ENCODE measurements around the gene STMN3.
"Not testable (repeated sequence)": the region's sequence is repeated elsewhere in the genome, so short reads cannot be mapped to it uniquely, and the experiment has no call there.

Gene STMN3

DNA sequence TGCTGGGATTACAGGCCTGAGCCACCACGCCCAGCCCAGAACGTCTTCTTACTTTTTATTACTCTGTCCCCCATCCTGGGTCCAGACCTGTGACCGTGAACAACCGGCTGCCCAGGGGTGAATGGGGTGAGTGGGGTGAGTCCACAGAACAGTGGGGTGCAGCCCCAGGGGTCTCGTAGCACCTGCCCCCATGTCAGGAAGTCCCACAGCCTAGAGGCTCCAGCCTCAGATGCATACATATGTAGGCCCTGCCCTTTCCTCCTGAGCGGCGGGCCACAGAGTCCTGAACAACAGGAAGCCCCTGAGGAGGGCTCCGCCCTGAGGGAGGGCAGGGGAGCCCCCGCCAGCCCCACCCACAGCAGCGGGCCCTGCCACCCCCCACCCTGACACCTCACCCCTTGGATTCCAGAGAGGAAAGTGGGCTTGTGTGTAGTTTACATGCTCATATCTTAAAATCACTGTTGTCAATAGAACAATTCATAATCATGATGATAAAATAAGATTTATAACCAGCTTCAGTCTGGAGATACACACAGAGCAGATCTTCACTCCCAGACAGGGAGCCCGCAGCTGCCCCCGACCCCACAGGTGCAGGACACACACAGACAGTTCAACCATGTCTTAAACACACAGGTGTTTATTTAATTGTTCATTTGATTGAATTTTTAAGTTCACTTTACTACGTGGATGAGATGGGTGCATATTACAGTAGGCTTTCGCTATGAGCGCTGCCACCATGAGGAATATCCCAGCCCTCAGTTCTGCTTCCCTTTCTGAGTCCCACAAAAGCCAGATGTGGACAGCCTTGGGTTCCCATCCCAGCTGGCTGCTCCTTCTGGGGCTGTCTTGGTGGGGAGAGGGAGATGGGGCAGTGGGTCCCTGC lies 13.9 kb downstream of the STMN3 start:
- DNase-seq (ENCODE audit: low read depth in 1 of 2, low spot score in 1 of 2), result peak in 1 of 2 donors; percentile 64

DNA sequence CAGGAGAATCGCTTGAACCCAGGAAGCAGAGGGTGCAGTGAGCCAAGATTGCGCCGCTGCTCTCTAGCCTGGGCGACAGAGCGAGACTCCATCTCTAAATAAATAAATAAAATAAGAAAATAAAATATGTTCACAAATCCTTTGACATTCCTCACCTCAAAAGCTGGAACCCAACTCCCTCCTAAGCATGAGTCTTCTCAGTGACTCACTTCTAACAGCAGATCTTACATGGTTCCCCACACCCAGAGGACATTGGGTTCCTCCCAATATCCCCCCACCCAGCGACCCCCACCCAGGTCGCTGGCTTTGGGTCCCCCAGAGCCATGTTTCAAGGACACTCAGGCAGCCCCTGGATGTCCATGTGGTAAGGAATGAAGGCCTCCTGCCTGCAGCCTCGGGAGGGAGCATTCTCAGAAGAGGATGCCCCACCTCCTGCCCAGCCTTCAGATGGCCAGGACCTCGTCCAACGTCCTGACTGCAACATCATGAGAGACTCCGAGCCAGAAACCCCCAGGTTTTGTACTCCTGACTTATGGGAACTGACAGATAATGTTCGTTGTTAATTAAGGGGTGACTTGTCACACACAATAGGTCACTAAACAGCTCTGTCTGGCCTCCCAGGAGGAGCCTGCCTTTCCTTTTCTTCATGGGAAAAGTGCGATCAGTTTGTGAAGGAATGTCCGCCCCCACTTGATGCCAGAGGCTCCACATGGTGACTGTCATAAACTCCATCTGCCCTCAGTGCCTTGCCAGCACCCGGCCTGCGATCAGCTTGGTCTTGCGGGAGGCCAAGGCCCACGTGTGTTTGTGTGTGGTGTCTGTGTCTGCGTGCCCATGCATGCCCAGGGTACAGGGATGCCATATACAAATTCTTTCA lies 16.2 kb downstream of the STMN3 start:
- no peak for DNase-seq (ENCODE audit: low read depth in 1 of 2, low spot score in 1 of 2)

DNA sequence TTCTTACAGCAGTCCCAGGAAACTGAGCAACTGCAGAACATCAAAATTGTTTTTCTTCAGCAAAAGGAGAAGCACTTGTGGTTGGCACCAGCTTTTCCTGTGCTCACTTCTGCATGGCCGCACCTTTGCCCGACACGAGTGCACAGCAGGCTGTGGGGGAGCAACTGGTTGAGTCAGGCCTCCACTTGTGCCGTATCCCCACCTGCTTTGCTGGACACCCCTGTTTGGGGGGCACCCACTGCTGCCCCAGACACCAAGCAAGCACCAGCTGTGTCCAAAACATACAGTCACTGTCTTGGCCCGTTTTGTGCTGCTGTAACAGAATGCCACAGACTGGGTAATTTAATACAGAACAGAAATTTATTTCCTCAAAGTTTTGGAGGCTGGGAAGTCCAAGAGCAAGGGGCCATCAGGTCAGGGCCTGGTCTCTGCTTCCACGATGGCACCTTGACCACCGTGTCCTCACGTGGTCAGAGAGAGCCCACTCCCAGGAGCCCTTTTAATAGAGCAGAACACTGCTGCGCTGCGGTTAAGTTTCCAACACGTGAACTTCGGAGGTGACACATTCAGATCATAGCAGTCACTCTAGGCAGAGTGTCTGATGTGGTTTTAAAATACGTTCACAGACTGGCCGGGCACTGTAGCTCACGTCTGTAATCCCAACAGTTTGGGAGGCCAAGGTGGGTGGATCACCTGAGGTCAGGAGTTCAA lies 17.6 kb downstream of the STMN3 start:
- peak in 1 of 2 donors; percentile 57 for DNase-seq (ENCODE audit: low read depth in 1 of 2, low spot score in 1 of 2)

DNA sequence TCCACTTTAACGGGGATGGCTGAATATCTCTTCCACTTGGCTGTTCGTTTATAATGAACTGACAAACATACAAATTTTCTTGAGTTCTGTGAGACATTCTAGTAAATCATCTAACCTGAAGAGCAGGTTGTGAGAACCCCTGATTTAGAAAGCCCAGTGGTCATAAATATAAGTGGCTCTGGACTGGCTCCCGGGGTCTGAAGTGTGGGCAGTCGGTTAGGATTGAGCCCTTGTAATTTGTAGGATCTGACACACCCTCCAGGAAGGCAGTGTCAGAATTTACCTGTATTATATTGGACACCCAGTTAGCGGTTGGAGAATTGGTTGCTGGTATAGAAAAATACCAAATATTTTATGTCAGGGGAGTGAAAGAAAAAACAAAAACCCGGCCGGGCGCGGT lies 19.5 kb downstream of the STMN3 start:
- DNase-seq (ENCODE audit: low read depth in 1 of 2, low spot score in 1 of 2), result no peak

DNA sequence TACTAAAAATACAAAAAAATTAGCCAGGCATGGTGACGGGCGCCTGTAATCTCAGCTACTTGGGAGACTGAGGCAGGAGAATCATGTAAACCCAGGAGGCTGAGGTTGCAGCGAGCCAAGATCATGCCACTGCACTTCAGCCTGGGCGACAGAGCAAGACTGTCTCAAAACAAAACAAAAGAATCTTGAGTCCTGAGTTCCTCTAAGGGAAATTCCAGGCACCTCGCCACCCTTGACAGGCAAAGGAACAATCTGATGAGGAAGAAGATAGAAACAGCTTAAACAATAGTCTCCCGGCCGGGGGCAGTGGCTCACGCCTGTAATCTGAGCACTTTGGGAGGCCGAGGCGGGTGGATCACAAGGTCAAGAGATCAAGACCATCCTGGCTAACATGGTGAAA lies 21.8 kb downstream of the STMN3 start:
- DNase-seq (ENCODE audit: low read depth in 1 of 2, low spot score in 1 of 2), result not testable (repeated sequence)

DNA sequence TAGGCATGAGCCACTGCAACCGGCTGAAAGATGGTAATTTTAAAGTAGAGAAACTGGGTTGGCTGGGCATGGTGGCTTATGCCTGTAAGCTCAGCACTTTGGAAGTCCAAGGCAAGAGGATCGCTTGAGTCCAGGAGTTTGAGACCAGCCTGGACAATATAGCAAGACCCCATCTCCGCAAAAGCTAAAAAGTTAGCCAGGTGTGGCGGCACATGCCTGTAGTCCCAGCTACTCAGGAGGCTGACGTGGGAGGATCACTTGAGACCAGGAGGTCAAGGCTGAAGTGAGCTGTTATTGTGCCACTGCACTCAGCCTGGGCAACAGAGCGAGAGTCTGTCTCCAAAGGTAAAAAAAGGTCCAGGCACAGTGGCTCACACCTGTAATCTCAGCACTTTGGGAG lies 22.3 kb downstream of the STMN3 start:
- not testable (repeated sequence) for DNase-seq (ENCODE audit: low read depth in 1 of 2, low spot score in 1 of 2)

DNA sequence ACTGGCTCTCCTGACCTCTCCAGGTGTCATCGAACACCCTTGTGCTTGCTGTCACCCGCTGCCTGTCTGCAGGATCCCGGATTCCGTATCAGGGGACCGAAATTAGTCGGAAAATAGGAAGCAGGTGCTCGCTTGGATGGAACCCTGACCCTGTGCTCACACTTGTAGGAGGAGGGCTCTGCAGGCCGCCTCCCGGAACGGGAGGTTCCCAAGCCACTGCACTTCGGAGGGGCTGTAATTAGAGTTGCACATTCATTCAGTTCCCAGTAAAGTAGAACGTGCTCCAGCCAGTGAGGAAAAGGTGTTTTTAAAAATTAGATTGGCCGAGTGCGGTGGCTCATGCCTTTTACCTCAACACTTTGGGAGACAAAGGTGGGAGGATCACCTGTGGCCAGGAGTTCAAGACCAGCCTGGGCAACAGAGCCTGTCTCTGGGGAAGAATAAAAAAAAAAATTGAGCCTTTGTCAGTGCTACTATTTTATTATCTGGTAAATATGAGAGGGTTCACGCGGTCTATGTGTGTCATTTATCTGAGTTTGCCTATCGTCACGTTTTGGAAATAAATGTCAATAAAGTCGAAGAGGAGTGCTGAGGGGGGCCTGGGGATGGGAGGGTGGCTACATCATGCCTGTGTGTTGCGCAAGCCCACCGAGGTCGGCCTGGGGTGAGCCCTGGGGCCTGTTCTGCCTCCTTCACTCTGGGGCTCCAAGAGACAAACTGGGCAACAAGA lies 24.8 kb downstream of the STMN3 start:
- DNase-seq (ENCODE audit: low read depth in 1 of 2, low spot score in 1 of 2), result peak in 1 of 2 donors; percentile 40

DNA sequence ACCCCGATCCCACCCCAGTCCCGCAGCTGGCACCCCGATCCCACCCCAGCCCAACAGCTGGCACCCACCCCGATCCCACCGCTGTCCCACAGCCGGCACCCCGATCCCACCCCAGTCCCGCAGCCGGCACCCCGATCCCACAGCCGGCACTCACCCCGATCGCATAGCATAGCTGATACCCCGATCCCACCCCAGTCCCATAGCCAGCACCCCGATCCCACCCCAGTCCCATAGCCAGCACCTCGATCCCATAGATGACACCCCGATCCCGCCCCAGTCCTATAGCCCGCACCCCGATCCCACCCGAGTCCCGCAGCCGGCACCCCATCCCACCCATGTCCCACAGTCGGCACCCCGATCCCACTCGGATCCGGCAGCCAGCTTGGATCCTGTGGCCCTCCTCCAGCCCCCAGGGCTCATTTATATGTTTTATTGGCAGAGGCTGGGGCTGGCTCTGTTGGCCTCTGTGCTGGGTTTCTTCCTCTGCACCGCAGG lies 25.4 kb downstream of the STMN3 start:
- DNase-seq (ENCODE audit: low read depth in 1 of 2, low spot score in 1 of 2), result no peak

DNA sequence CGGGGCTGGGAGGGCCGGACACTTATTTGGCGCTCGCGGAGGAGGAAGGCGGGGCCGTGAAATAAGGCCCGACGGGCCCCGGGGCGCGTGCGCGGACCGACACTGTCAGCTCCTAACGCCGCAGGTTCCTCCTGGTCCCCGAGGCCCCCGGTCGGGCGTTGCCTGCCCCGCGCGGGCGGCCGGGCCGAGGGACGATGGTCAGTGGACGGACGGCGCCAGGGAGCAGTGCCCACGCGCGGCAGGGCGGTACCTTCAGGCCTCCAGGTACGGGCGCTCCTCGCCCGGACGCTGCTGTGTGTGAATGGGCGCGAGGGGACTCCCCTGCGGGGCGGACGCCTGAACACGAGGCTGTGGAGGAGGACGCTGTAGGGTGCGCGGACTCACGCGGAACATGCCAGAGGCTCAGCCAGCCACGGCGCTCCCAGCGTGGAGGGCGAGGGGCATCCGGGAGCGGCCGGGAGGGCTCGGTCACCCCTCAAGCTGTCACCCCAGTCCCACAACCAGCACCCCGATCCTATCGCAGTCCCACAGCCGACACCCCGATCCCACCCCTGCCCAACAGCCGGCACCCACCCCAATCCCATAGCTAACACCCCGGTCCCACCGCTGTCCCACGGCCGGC lies 26.0 kb downstream of the STMN3 start:
- DNase-seq (ENCODE audit: low read depth in 1 of 2, low spot score in 1 of 2), result peak; percentile 91

DNA sequence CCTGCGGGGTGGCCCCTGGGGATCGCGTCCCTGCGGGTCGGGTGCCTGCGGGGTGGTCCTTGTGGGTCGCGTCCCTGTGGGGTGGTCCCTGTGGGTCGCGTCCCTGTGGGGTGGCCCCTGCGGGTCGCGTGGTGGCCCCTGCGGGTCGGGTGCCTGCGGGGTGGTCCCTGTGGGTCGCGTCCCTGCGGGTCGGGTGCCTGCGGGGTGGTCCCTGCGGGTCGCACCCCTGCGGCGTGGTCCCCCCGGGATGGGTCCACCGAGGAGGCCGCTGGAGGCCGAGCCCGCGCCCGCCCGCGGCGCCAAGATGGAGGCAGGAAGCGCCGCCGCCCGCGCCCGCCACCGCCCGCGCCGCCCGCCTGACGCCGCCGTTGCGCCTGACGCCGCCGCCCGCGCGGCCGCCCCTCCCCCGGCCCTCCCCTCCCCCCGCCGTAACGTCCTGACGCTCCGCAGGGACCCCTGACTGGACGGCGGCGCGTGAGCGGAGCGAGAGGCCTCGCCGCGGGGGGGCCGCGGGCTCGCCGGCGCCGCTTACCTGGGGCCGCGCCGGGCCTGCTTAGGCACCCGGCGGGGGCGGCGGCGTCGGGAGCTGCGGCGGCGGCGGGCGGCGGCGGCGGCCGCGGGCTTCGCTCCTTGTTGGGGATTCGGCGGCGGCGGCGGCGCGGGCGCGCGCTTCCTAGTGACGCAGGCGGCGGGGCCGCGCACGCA lies 26.6 kb downstream of the STMN3 start, which contains the start of gene GMEB2:
Gene GMEB2, minus strand, starts transcription at position 678 of the 705 bp plus-strand sequence. CDS start 7,704 bp downstream, outside the sequence.
- peak; percentile 49 to 64 for DNase-seq (ENCODE audit: low read depth in 1 of 2, low spot score in 1 of 2)

DNA sequence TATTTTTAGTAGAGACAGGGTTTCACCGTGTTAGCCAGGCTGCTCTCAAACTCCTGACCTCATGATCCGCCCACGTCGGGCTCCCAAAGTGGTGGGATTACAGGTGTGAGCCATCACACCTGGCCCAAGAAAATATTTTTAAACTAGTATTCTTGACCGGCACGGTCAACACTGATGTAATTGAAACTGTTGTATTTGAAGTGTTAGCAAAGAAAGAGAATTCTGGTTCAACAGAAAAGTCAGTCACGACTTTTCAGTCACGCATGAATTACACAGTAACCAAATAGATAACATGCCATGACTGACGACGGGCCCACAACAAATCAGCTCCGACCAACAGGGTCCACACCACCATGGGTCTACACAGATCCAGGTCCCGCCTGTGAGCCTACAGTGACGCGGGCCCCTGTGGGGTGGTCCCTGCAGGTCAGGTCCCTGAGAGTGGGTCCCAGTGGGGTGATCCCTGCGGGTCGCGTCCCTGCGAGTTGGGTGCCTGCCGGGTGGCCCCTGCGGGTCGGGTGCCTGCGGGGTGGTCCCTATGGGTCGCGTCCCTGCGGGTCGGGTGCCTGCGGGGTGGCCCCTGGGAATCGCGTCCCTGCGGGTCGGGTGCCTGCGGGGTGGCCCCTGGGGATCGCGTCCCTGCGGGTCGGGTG lies 27.3 kb downstream of the STMN3 start:
- DNase-seq (ENCODE audit: low read depth in 1 of 2, low spot score in 1 of 2), result no peak

DNA sequence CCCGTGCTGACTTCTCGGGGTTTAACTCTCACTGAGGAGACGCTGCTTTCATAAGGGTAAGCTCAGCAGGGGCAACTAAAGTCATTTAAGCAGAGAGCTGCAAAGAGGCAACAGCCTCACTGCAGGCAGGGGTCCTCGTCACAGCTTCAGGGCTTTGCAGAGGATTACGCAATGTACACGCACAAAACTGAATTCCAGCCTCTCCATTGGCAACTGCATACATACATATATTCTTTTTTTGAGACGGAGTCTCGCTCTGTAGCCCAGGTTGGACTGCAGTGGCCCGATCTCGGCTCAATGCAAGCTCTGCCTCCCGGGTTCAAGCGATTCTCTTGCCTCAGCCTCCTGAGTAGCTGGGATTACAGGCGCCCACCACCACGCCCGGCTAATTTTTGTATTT lies 28.7 kb downstream of the STMN3 start:
- DNase-seq (ENCODE audit: low read depth in 1 of 2, low spot score in 1 of 2), result no peak

DNA sequence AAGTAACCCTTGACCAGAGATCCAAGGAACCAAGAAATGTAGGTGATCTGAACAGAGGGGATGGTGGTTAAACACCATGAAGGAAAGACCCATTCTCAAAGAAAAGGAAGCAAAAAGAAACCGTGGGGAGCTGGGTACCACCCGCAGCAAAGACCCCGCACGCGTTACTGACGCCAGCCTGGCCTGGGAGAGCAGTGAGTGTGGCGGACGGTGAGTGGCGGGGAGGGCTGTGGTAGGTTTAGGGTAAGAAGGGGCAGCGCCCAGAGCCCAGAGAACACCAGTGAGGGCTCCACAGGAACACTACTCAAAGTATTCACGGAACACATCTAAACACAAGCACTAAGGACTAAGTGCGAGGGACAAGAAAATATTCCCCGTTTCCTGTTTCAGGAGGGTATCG lies 30.5 kb downstream of the STMN3 start:
- no peak for DNase-seq (ENCODE audit: low read depth in 1 of 2, low spot score in 1 of 2)

DNA sequence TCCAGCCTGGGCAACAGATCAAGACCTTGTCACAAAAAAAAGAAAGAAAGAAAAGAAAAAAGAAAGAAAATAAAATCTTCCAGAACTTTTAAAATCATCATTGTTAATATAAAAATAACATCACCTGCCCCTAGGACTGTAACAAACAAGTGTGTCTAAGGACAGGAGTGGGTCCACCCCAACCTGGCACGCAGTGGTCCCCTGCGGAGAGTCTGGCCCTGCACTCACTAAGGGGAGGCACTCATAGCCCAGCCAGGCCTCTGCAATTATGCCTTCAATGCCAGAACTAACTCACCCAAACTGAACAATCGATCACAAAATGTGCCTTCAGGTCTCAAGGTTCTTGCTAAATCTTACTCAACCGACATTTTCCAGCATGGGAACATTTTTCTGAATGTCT lies 31.1 kb downstream of the STMN3 start:
- no peak for DNase-seq (ENCODE audit: low read depth in 1 of 2, low spot score in 1 of 2)

DNA sequence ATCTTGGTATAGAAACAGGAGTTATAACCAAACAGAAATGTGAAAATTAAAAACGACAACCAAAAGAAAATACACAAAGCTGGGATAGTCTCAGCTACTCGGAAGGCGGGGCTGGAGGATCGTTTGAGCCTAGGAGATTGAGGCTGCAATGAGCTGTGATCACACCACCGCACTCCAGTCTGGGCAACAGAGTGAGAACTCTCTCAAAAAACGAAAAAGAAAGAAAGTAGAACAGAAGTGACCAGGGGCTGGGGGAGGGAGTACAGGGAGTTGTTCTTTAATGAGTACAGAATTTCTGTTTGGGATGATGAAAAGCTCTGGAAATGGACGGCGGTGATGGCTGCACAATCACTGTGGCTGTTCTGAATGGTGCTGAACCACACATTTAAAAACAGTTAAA lies 32.2 kb downstream of the STMN3 start:
- DNase-seq (ENCODE audit: low read depth in 1 of 2, low spot score in 1 of 2), result no peak

DNA sequence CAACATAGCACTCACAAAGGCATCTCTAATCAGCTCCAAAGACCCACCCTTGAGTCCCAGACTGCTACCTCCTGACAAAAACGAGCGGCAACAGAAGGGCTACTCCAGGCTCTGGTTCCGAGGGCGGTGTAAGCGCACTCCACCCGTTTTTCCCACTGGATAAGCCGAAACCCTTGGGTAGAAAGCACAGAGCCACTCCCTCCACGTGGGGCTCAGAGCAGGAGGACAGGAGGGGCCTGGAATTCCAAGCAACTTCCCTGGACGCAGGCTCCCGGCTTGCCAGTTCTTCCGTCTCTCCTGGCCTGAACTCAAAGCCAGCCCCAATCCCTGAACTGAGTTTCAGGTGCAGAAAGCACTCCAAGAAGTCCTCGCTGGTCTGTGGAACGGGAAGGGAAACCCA lies 33.7 kb downstream of the STMN3 start:
- DNase-seq (ENCODE audit: low read depth in 1 of 2, low spot score in 1 of 2), result no peak

DNA sequence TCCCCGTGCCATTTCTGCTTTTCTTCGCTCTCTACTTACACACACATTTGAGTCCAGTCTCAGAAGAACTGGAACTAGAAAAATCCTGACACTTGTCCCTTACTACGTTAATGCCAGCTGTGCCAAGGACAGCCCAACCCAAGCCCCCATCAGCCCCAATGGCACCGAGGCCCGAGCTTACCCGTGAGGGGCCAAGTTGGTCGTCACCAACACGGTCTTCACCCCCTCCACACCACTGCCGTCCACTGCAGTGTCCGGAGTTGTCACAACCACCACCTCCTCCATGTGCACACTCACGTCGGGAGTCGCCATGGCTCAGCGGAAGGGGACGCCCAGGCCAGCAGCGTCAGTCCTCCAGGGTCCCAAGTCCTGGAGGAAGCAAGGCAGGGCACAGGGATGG lies 34.1 kb downstream of the STMN3 start:
- no peak for DNase-seq (ENCODE audit: low read depth in 1 of 2, low spot score in 1 of 2)

DNA sequence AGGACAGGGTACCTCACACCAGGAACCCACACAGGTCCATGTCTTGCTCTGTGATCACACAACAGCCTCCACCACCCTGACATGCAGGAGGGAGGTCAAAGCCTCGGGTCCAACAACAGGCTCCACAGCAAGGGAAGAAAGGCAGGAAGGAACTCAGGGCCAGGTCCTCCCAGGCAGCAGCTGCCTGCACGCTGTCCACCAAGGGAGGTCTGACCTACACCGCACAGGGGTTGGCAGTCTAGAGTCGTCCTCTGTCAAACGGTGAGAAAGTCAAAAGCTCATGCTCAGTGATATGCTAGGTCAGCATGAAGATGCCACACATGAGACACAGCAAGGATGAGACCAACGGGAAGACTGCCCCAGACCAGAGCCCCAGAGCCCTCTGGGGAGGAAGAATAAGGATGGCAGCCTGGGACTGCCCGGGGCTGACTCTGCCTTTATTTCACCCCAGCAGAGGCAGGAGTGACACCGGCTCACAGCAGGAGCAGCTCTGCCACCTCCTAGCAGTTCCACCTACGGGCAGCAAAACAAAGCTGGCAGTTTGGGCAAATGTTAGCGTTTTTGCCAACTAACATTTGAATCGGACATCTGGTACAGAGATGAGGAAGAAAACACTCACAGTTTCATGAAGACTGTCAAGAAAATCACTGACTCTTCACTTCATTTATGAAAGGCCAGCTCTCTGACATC lies 34.8 kb downstream of the STMN3 start:
- DNase-seq (ENCODE audit: low read depth in 1 of 2, low spot score in 1 of 2), result no peak

Measured in activated T-helper 1 cell treated with anti-CD3 and anti-CD28 coated beads, Interleukin-2, amount 50 U/mL, for 16 hours (primary cell).